Ascending aorta (tissue), 2 donors: ENCODE data around the gene FAM151A. TPM values are rescaled to one million over a fixed set of nuclear protein-coding genes. Genes with fewer than 3 reads are reported as not detected.

ENCODE experiments used
- DNase-seq, 2 donors: peaks; one replicate each; pipeline ENCODE4 v3.0.0-alpha.2; 2019; ENCODE audit warnings: low spot score in 2 of 2
- H3K27ac ChIP-seq, 2 donors: fragments of 200-600 bp; sonication (generic); one replicate each; pipeline ENCODE4 v1.5.1; 2016 to 2017; ENCODE audit warnings: mild to moderate bottlenecking in 1 of 2
- H3K27me3 ChIP-seq: fragments of 200-600 bp; sonication (generic); one replicate; pipeline ENCODE4 v1.5.1; 2017
- H3K36me3 ChIP-seq, 2 donors: fragments of 200-600 bp; sonication (generic); one replicate each; pipeline ENCODE4 v1.5.1; 2016
- H3K4me1 ChIP-seq, 2 donors: fragments of 200-600 bp; sonication (generic); one replicate each; pipeline ENCODE4 v1.5.1; 2016 to 2017; ENCODE audit warnings: mild to moderate bottlenecking in 1 of 2
- H3K4me3 ChIP-seq, 2 donors: fragments of 200-600 bp; sonication (generic); one replicate each; pipeline ENCODE4 v1.5.1; 2016 to 2017; ENCODE audit warnings: mild to moderate bottlenecking in 1 of 2
- H3K9me3 ChIP-seq, 2 donors: fragments of 200-600 bp; sonication (generic); one replicate each; pipeline ENCODE4 v1.5.1; 2016
- CTCF ChIP-seq, 3 experiments: fragments of 200-600 bp in 2 of 3; fragments of 450-650 bp in 1 of 3; sonication (generic) in 2 of 3; IDR thresholded peaks; one replicate each; pipeline ENCODE4 v1.5.1; 2016 to 2019; ENCODE audit warnings: antibody characterized with exemption in 3 of 3, mild to moderate bottlenecking in 1 of 3, moderate library complexity in 1 of 3
- intact Hi-C: fragments of 100-400 bp; cut with DNase I; formaldehyde crosslinking; loops from one replicate; pipeline ENCODE4 v1.15.1; 2023
- total RNA-seq: library from RNA; depleted of rRNA; stranded (reverse); fragments of >200 nt; gene quantifications from one replicate; pipeline ENCODE4 v1.1.0, GENCODE V29; 2016

FAM151A gene
- total RNA-seq, 1 donor from 2014 or later = not detected

- H3K9me3 ChIP-seq = no peaks in the 10 kb centered on the region
- H3K27ac ChIP-seq = no peak overlapping the region
- peaks cover 18 to 52% of the 10 kb centered on the region in 2 donors for H3K36me3 ChIP-seq
- H3K27me3 ChIP-seq = no peaks in the 10 kb centered on the region
- no peak overlapping the region for H3K4me3 ChIP-seq
- no peaks in the 10 kb centered on the region for H3K4me1 ChIP-seq
- intact Hi-C loops = no loop called here
- no peak for DNase-seq
- TF ChIP-seq CTCF (IDR thresholded peaks at IDR 0.05) = no peak
Measured at GRCh38 chr1:54593571-54594160, 29.7 kb downstream of the FAM151A start.

GRCh38 chr1:54591127-54591756 is 32.1 kb downstream of the FAM151A start:
- H3K9me3 ChIP-seq = no peaks in the 10 kb centered on the region
- no peak for TF ChIP-seq CTCF (IDR thresholded peaks at IDR 0.05)
- peaks cover 11 to 33% of the 10 kb centered on the region in 2 donors for H3K36me3 ChIP-seq

GRCh38 chr1:54588377-54588776 is 34.9 kb downstream of the FAM151A start:
- no peaks in the 10 kb centered on the region for H3K9me3 ChIP-seq
- no peak overlapping the region for H3K27ac ChIP-seq
- no peaks in the 10 kb centered on the region for H3K27me3 ChIP-seq
- intact Hi-C loops = loop anchor here (10.0 kb wide), 1 partner anchor 176 kb away; the partner anchor contains the start of gene PARS2
- no peak for DNase-seq
- H3K36me3 ChIP-seq = peaks cover 0 to 9% of the 10 kb centered on the region in 2 donors
- no peak overlapping the region for H3K4me3 ChIP-seq
- H3K4me1 ChIP-seq = no peaks in the 10 kb centered on the region
- no peak for TF ChIP-seq CTCF (IDR thresholded peaks at IDR 0.05)

More at GRCh38 chr1:54591127-54591756, 32.1 kb downstream of the FAM151A start:
- no peak overlapping the region for H3K27ac ChIP-seq
- H3K4me1 ChIP-seq = no peaks in the 10 kb centered on the region
- intact Hi-C loops = no loop called here
- H3K27me3 ChIP-seq = no peaks in the 10 kb centered on the region
- no peak overlapping the region for H3K4me3 ChIP-seq
- no peak for DNase-seq

- Histone ChIP-seq H3K36me3 (peaks cover 0 to 4% of the 10 kb centered on the region in 2 donors), H3K4me3 (no peak overlapping the region), H3K27ac (no peak overlapping the region), H3K27me3 (no peaks in the 10 kb centered on the region), H3K9me3 (no peaks in the 10 kb centered on the region), H3K4me1 (peaks cover 0 to 22% of the 10 kb centered on the region in 2 donors)
- no peak for TF ChIP-seq CTCF (IDR thresholded peaks at IDR 0.05)
- intact Hi-C loops = loop anchor here (10.0 kb wide), 1 partner anchor 179 kb away; the partner anchor contains the start of gene PARS2
- DNase-seq = no peak
Measured at GRCh38 chr1:54585181-54586066, 37.9 kb downstream of the FAM151A start.

- Histone ChIP-seq H3K27me3 (no peaks in the 10 kb centered on the region), H3K4me1 (peaks cover 0 to 24% of the 10 kb centered on the region in 2 donors), H3K4me3 (no peak overlapping the region), H3K27ac (no peak overlapping the region), H3K9me3 (no peaks in the 10 kb centered on the region), H3K36me3 (no peaks in the 10 kb centered on the region)
- intact Hi-C loops = loop anchor here (5.0 to 10.0 kb wide), 3 partner anchors 97 to 532 kb away; partner anchors contain the start of genes PARS2, TCEANC2 and TMEM59
- TF ChIP-seq CTCF (IDR thresholded peaks at IDR 0.05) = no peak
- no peak for DNase-seq
Measured at GRCh38 chr1:54584575-54584974, 38.8 kb downstream of the FAM151A start.
